Measurements from ENCODE around the gene SNU13.
A peak's percentile ranks its signal among the peaks of the same experiment; 100 is the strongest.
"Not testable (repeated sequence)": the region's sequence is repeated elsewhere in the genome, so short reads cannot be mapped to it uniquely, and the experiment has no call there.

The SNU13 gene

DNA sequence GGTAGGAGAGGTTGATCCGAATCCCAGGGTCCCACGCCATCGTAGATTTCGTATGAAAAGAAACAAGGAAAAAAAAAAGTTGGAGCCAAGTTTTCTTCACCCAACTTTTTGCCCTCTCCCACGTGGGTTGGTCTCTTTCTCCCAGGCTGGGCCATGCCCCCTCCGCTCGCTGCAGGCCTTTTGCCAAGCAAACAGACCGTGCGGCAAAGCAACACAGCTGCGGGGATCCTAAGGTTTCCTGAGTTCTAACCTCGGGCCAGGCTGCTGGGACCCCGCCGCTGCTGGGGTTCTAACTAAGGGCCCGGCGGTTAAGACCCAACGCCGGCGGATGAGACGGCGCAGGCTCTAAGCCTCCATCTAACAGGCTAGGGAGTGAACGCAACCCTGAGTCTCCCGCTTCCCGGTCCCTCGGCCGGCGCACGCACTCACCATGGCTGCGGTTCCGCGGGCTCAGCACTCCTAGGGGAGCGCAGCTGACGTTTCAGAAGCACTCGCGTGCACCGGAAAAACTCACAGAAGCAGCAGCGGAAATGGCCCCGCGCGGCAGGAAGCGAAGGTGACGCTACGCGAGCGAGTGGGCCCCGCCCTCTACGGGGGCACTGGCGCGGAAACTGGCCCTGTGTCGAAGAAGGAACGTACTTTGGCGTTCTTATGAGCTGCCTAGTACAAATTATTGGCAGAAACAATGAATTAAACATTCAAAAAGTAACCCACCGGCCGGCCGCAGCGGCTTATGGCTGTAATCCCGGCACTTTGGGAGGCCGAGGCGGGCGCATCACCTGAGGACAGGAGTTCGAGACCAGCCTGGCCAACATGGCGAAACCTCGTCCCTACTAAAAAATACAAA, at the start of gene SNU13:
Gene SNU13, minus strand, starts transcription at position 503 of the 847 bp plus-strand sequence. Its CDS starts 71 bp downstream, at position 432.
- peak; percentile 83 to 86 for DNase-seq (ENCODE audit: low read depth in 2 of 2)

DNA sequence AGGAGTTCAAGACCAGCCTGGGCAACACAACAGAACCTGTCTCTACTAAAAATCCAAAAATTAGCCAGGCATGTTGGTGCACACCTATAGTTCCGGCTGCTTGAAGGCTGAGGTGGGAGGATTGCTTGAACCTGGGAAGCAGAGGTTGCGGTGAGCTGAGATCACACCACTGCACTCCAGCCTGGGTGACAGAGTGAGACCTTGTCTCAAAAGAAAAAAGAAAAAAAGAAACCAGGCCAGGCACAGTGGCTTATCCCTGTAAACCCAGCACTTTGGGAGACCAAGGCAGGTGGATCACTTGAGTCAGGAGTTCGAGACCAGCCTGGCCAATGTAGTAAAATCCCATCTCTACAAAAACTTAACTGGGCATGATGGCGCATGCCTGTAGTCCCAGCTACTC, 44.6 kb upstream of the SNU13 start:
- not testable (repeated sequence) for DNase-seq (ENCODE audit: low read depth in 2 of 2)

DNA sequence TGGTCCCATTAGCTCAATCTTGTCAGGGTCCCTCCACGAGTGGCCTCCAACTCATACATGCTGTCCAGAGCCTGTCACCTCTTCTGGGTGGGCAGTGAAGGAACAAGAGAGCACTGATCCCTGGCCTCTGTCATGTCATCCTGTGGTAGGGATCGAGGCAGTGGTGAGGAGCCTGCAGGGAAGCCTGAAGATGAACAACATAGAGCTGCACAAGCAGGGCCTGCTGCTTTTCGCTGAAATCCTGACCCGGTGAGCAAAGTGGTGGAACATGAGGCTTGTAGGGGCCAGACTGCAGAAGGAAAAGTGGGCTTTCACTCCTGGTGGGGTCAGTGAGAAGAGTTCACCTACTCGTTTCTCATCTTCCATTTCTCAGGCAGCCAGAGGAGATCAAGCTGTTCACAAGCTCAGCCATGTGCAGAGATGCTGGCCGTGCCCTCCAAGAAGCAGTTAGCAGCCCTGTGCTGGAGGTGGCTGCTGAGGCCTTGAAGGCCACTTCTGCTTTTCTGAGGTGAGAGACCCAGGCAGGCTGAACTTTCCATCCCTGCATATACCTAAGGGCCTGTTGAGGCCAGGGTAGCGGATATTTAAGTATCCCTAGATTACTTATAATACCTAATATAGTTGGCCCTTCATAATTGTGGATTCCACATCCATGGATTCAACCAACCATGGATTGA, 43.6 kb upstream of the SNU13 start:
- no peak for DNase-seq (ENCODE audit: low read depth in 2 of 2)

DNA sequence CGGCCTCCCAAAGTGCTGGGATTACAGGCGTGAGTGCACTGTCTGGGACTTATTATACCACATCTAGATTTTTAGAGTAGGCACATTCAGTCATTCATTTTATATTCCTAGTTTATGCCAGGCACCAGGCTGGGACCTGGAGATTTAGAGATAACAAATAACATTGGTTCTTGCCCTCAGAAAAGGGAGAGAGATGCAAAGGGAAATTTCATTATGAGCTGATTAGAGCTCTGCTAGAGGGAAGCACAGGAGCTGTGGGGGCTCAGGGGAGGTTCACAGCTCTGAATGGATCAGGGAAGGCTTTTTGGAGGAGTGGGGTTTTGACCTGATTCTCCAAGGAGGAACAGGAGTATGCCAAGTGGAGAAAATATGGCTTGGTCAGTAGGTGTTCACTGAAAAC, 42.9 kb upstream of the SNU13 start:
- DNase-seq (ENCODE audit: low read depth in 2 of 2), result no peak

DNA sequence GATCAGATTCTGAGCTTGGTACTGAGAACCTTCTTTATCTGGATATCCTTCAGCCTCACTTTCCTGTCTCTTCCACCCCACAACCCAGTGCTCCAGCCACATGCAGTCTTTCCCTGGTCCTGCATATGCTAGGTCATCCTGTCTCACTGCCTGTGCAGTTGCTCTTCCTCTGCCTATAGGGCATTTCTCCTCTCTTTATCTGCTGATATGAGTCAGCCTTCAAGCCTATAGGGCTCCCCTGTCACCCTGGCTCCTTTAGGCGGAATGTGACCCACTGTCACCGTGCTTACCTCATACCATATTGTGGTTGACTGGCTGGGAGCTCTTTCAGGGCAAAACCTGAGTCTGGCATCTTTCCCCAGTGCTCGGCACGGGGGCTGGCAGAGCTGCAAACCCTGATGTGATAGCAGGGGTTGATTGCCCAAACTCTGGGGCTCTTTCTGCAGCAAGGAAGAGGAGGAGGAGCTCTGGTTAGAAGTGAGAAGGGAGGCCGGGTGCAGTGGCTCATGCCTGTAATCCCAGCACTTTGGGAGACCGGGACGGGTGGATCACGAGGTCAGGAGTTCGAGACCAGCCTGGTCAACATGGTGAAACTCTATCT, 36.9 kb upstream of the SNU13 start:
- no peak for DNase-seq (ENCODE audit: low read depth in 2 of 2)

DNA sequence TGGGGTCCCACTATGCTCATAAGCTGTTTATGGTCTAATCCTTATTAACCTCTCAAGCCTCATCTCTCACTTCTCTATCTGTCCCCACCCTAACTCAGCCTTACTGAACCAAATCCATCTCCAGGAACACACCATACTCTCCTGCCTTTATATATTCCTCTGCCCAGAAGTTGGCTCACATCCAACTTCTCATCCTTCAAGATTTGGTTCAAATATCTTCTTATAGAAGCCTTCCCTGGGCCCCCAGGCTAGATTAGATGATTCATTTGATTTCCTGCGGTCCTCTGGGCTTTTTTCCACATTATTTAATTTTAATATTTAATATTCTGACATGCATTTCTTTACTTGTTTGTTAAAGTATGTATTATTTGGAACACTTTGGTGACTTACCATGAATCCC, 33.8 kb upstream of the SNU13 start:
- no peak for DNase-seq (ENCODE audit: low read depth in 2 of 2)

DNA sequence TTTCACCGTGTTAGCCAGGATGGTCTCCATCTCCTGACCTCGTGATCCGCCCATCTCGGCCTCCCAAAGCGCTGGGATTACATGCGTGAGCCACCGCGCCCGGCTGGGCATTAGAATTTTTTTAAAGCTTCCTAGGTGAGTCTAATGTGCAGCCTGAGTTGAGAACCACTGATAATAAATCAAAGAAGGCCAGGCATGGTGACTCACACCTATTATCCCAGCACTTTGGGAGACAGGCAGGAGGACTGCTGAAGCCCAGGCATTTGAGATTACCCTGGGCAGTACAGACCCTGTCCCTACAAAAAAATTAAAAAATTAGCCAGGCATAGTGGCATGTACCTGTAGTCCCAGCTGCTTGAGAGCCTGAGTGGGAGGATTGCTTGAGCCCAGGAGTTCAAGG, 24.3 kb upstream of the SNU13 start:
- no peak for DNase-seq (ENCODE audit: low read depth in 2 of 2)

DNA sequence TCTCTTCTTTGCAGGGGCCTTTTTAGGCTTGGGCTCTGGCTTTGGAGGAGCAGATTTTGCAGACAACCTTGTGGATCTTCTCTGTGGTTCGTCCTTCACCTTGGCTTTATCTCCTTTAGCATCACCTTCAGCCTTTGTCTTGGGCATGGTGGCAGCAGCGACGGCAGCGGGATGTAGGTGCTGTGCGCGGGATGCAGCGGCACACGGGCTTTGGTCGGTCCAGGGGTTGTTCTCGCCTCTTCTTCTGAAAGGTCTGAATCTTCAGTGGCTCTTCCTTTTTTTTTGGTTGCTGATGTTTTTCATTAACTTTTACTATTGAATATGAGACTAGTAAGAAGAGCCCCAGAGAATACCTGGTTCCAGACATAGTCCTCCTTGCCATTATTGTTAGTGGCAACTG, 20.7 kb upstream of the SNU13 start:
- DNase-seq (ENCODE audit: low read depth in 2 of 2), result no peak

DNA sequence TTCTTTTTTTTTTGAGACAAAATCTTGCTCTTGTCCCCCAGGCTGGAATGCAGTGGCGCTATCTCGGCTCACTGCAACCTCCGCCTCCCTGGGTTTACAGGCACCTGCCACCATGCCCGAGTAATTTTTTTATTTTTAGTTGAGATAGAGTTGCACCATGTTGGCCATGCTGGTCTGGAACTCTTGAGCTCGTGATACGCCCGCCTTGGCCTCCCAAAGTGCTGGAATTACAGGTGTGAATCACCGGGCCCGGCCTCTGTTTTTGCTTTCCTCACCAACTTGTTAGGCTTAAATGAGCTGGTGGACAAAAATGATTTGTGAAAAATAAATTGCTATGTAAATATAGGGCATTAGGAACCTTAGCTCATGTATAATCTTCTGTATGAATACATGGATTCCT, 14.1 kb upstream of the SNU13 start:
- no peak for DNase-seq (ENCODE audit: low read depth in 2 of 2)

DNA sequence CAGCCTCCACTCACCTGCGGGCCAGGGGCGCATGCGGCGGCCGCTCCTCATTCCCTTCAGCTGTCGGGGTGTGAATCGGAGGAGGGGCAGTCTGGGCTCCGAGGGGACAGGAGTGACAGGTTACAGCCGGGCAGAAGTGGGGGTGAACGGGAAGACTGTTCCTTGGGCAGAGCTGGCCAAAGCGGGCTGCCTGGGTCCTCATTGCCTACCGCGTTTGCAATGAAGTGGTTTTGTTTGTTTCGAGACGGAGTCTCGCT, 11.4 kb upstream of the SNU13 start:
- no peak for DNase-seq (ENCODE audit: low read depth in 2 of 2)

DNA sequence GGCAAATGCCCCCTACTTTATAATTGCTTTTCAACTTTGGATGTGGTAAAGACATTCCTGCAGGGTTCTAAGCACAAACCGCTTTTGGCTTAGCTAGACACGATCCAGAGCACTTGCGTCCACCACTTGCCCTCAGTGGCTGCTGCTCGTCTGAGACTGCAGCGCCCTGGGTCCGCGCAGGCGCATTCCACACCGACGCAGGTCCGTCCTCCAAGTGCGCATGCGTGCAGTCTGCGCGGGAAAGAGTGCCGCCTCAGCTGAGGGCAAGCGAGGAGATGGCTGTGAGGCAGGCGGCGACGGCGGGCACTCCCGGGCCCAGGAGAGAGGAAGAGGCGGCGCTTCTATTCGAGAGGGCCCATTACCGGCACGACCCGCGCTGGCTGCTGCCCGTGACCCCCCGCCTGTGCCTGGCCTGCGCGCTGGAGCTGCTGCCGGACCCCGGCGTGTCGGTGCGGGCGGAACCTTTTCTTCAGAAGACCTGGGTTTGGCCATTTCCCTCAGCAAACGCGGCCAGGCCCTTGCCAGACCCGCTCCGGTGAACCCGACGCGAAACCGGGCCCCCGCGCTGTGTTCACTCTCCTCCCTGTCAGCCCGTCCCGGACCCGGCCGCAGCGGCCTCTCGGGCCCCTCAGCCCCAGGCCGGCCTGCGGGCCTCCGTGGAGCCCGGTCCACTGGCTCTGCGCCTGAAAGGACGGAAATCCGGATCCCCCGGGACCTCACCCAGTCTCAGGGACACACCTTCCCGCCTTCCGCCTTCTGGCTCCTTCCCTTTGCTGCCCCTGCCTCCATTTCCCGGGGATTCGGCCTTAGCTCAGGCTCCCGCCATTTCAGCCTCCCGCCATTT, 10.8 kb upstream of the SNU13 start, which contains the start of gene MEI1:
Gene MEI1, plus strand, starts transcription at position 240 of the 844 bp plus-strand sequence. Its CDS starts 36 bp downstream, at position 276.
- DNase-seq (ENCODE audit: low read depth in 2 of 2), result peak; percentile 76 to 78

DNA sequence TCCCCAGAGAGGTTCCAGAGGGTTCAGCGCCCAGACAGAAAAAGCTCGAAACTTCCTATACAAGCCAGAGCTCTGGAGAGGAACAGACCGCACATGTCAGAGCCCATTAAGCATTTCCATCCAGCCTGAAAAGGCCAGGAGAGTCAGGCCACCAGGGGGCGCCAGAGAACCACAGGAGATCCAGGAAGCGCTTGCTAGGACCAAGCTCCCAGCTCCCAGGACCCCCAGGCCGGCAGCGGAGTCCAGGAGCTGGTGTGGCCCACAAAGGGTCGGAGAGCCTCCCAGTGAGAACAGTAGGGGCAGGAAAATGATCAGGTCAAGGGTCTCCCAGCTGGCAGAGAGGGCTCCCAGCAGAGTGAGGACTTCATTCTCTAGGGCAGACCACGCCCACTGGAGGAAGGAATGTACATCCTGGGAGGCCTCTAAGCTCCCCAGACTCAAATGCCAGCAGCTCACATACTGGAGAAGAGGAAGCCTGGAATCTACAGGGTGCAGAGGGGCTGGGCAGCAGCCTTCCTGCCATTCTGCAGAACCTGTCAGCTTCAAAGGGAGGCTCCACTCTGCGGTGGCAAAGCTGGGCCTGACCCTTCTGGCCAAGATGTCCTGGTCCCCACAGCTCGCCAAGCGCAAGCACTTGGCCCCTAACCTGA, 8.6 kb upstream of the SNU13 start:
- DNase-seq (ENCODE audit: low read depth in 2 of 2), result peak; percentile 85

DNA sequence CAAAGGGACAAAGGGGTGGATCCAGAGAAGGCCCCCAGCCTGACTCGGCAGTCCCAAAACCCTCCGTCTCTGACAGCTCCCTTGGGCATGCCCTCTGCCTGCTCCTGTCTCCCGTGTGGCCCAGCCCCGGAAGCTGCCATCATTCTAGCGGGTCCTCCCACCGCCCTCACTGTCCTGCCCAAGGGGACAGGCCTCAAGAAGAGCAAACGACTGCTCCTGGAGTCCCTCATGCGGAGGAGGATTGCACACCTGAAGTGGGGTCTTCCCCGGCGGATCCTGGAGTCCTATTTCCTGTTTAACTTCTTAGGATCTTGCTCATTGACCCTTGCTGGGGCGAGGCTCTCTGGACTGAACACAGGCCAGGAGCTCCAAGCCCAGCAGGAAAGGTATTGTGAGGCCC, 8.0 kb upstream of the SNU13 start:
- no peak for DNase-seq (ENCODE audit: low read depth in 2 of 2)

DNA sequence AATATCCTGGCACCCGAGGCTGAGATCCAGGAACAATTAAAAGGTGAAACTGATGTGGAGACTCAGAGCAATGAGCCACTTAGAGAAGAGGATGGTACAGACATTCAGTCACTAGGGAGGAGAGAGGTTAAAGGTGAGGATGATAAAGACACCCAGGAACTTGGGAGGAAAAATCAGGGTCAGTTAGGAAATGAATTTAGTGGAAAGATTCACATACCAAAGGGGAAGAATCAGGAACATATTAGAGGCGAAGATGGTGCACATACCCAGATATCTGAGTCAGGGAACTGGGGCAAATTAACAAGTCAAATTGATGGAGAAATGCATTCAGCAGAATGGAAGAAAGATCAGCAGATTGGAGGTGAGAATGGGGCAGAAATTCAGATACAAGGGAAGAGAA, 6.5 kb upstream of the SNU13 start:
- no peak for DNase-seq (ENCODE audit: low read depth in 2 of 2)

DNA sequence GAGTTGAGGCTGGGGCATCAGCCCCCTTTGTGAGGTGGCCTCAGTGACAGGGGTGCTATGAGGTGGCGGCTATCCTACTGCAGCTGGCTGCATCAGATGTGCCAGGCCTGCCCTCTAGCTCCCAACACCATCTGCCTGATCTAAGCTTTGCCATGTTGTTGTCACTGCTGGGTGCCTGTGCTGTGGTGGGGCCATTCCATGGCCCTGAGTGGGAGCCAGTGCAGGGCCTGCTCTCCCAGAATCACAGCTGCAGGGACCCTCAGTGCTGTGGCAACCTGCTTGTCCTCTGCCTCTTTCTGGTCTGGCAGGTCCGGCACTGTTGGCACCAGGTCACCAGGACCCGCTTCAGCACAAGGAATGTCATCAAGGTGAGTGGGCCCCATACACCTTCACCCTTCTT, 1.8 kb upstream of the SNU13 start:
- no peak for DNase-seq (ENCODE audit: low read depth in 2 of 2)

DNA sequence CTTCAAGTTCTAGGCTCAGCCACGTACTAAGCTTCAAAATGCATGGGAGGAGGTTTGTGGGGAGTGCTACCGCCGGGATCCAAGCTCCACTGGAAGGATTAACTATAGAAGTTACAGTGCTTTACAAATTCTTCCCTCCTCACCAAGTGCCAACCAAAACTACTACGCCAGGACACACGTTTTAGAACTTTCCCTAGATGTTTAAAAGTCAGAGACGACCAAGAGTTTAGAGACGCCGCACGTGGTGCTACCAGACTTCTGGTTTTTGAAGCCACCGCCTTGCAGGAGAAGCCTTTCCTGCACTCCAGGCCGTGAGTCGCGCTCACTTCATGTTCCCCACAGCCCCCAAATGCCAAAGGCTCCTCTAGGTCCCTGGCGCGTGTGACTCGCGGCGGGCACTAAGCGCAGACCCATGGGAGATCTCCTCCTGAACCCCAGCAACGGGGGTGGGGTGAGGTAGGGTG, 734 bp downstream of the SNU13 start:
- DNase-seq (ENCODE audit: low read depth in 2 of 2), result no peak

DNA sequence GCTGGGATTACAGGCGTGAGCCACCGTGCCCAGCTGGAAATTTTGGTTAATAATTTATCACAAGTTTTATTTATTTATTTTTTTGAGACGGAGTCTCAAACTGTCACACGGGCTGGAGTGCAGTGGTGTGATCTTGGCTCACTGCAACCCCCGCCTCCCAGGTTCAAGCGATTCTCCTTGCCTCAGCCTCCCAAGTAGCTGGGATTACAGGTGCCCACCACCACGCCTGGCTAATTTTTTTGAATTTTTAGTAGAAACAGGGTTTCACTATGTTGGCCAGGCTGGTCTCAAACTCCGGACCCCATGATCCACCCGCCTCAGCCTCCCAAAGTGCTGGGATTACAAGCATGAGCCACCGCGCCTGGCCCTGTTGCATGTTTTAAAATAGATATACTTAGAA, 1.8 kb downstream of the SNU13 start:
- DNase-seq (ENCODE audit: low read depth in 2 of 2), result not testable (repeated sequence)

DNA sequence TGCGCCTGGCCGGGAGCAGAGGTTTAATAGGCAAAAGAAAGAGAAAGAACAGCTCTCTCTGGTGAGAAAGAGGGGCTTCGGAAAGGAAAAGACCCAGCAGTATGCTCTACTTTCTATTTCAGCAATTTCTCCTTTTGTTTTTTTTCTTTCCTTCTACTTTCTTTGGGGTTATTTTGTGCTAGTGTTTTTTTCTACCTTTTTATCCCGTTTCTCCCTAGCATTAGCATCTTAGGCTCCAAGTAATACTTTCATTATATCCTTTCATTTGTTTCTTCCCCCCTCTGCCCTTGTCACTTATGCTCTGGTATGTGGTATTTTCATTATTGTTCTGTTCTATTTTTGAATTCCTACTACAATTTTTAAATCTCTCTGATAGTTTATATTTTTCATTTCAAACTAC, 4.5 kb downstream of the SNU13 start:
- DNase-seq (ENCODE audit: low read depth in 2 of 2), result no peak

DNA sequence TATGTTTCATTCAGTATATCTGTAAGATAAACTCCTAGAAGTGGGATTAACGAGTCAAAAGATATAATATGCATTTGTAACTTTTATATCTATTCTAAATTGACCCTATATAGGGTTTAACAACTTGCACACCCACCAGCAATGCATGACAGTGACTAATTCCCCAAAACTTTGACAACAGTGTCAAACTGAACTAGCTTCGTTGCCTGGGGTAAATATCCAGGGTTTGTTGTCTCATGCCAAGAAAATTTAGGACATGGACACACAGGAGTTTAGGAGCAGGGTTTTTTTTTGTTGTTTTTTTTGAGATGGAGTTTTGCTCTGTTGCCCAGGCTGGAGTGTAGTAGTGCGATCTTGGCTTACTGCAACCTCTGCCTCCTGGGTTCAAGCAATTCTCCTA, 5.1 kb downstream of the SNU13 start:
- no peak for DNase-seq (ENCODE audit: low read depth in 2 of 2)

DNA sequence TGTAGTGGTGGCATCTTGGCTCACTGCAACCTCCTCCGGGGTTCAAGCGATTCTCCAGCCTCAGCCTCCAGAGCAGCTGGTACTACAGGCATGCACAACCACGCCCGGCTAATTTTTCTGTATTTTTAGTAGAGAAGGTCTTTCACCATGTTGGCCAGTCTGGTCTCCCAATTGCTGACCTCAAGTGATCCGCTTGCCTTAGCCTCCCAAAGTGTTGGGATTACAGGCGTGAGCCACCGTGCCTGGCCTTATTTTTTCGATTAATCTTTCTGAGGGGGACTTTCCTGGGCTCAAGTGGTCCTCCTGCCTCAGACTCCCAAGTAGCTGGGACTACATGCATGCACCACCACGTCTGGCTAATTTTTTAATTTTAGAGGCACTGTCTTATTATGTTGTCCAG, 5.6 kb downstream of the SNU13 start:
- no peak for DNase-seq (ENCODE audit: low read depth in 2 of 2)

DNA sequence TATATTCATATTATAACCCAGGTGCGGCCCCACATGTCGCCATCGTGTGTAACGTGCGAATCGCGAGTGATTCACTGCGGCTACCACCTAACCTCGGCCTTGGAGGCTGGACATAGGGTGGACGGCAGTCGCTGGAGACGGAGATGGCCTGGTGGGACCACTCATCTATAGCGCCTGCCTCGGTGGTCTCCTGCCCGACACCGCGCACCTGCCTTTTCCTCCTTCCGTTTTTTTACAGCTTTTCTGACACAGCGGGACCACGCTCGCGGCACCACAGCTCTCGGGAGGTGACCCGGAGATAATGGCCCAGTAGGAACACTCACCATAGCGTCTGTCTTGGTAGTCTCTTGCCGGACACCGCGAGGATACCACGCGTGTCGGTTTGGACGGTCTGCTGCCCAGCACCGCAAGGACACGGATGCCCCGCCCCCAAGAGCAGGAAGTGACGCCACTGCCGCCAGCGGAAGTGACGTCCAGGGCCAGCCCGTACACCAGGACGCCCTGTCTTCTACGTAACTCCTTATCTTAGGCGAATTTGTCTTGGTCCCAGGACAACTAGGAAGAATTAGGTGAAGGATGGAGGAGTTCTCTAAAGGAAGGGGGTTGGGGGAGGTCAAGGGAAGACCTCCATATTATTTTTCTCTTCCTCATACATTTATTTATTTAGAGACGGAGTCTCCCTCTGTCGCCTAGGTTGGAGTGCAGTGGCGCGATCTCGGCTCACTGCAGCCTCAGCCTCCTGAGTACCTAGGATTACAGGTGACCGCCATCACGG, 6.4 kb downstream of the SNU13 start:
- peak; percentile 67 to 70 for DNase-seq (ENCODE audit: low read depth in 2 of 2)

Data from activated CD8-positive, alpha-beta memory T cell treated with anti-CD3 and anti-CD28 coated beads for 4 hours (primary cell).